Spleen (tissue), 11 donors: ENCODE data around the gene NTNG1. TPM values are rescaled to one million over a fixed set of nuclear protein-coding genes. Genes with fewer than 3 reads are reported as not detected.

ENCODE experiments used
- DNase-seq: peaks from one replicate; pipeline ENCODE4 v3.0.0-alpha.2; 2020
- H3K27ac ChIP-seq, 8 donors: fragments of 200-600 bp; sonication (generic) in 7 of 8; 1 replicate in 4 of 8; 2 replicates in 4 of 8; pipeline versions ENCODE4 v1.5.0 to v1.8.0; 2016 to 2021; ENCODE audit warnings: inconsistent platforms in 4 of 8, mild to moderate bottlenecking in 4 of 8, moderate library complexity in 1 of 8
- H3K27me3 ChIP-seq, 7 donors: fragments of 200-600 bp; sonication (generic) in 6 of 7; replicated peaks in 1 of 7; 1 replicate in 4 of 7; 2 replicates in 3 of 7; pipeline versions ENCODE4 v1.5.0 to v1.8.0; 2016 to 2021; ENCODE audit warnings: inconsistent platforms in 3 of 7, mild to moderate bottlenecking in 1 of 7
- H3K36me3 ChIP-seq, 6 donors: fragments of 200-600 bp; sonication (generic) in 5 of 6; 1 replicate in 4 of 6; 2 replicates in 2 of 6; pipeline versions ENCODE4 v1.5.0 to v1.8.0; 2016 to 2021; ENCODE audit warnings: inconsistent platforms in 2 of 6
- H3K4me1 ChIP-seq, 6 donors: fragments of 200-600 bp; sonication (generic) in 5 of 6; 1 replicate in 3 of 6; 2 replicates in 3 of 6; pipeline versions ENCODE4 v1.5.0 to v1.8.0; 2016 to 2021; ENCODE audit warnings: inconsistent platforms in 3 of 6
- H3K4me3 ChIP-seq, 8 donors: fragments of 200-600 bp; sonication (generic) in 7 of 8; 1 replicate in 4 of 8; 2 replicates in 4 of 8; pipeline versions ENCODE4 v1.5.0 to v1.8.0; 2016 to 2021; ENCODE audit warnings: inconsistent platforms in 4 of 8, mild to moderate bottlenecking in 4 of 8, moderate library complexity in 2 of 8
- H3K9me3 ChIP-seq, 8 donors: fragments of 200-600 bp; sonication (generic) in 7 of 8; 1 replicate in 4 of 8; 2 replicates in 4 of 8; pipeline versions ENCODE4 v1.5.0 to v1.8.0; 2016 to 2021; ENCODE audit warnings: inconsistent platforms in 4 of 8
- CTCF ChIP-seq, 11 experiments: fragments of 200-600 bp in 7 of 11; fragments of 450-650 bp in 4 of 11; sonication (generic) in 4 of 11; IDR thresholded peaks in 8 of 11; conservative IDR thresholded peaks in 3 of 11; 1 replicate in 7 of 11; 2 replicates in 4 of 11; pipeline versions ENCODE4 v1.4.0 to v1.8.0; 2016 to 2021; ENCODE audit warnings: antibody characterized with exemption in 11 of 11, inconsistent platforms in 4 of 11, mild to moderate bottlenecking in 1 of 11
- POLR2A ChIP-seq, 3 donors: fragments of 450-650 bp; IDR thresholded peaks; one replicate each; pipeline ENCODE4 v1.5.1; 2017; ENCODE audit warnings: antibody characterized with exemption in 3 of 3, mild to moderate bottlenecking in 1 of 3
- POLR2AphosphoS5 ChIP-seq, 3 donors: sonication (generic); formaldehyde crosslinking; IDR thresholded peaks; one replicate each; pipeline ENCODE4 v1.5.1; 2017; ENCODE audit warnings: antibody characterized with exemption in 3 of 3
- WGBS, 5 donors: extraction: QIAGEN DNeasy Blood & Tissue Kit in 3 of 5; methylation state at CpG; one replicate each; pipeline versions ENCODE4 v1.1.5 to v1.1.7; 2013 to 2018; 5-methylcytosine and 5-hydroxymethylcytosine counted together
- intact Hi-C: fragments of 100-400 bp; cut with DNase I; formaldehyde crosslinking; loops from one replicate; pipeline ENCODE4 v1.15.0; 2023; ENCODE audit warnings: low total_unique reads
- polyA plus RNA-seq, 3 donors: library from polyadenylated mRNA; stranded (reverse); fragments of 200-250 nt; gene quantifications; one replicate each; pipeline ENCODE4 v1.2.1, GENCODE V29; 2013
- total RNA-seq, 7 donors: library from RNA; depleted of rRNA in 3 of 7; stranded (reverse); fragments of >200 nt in 3 of 7; fragmentation: NEBNext Ultra II Directional in 4 of 7; extraction: Animal tissue kit (Norgen Biotek cat#: 25700) in 4 of 7; gene quantifications; one replicate each; pipeline versions ENCODE4 v1.1.0 to v1.2.1, GENCODE V29; 2016 to 2021
- donor health status: healthy with polysubstance abuse.
- donor health status: DM: no; HTN: no; CAD: no; lungs with moderate emphysema.
- donor health status: DM: no; HTN: no; CAD: no.
- donor health status: Bipolar disorder and iron deficiency.
- donor health status: healthy.
- donor health status: DM: no; HTN: no; CAD: no.
- donor health status: DM: yes; HTN: yes; CAD: no.

The NTNG1 gene
- total and polyA plus RNA-seq, 10 donors, result 0.11 to 2.0 (median 1.1) TPM

GRCh38 chr1:107138166-107138565 lies 2.7 kb upstream of the NTNG1 start:
- no peak overlapping the region for H3K4me3 ChIP-seq
- peaks cover 0 to 31% (median 27%) of the 10 kb centered on the region in 6 donors for H3K4me1 ChIP-seq
- no peak overlapping the region for H3K27ac ChIP-seq
- H3K9me3 ChIP-seq, result no peaks in the 10 kb centered on the region
- intact Hi-C loops, result no loop called here
- TF ChIP-seq POLR2A (IDR thresholded peaks at IDR 0.05) (no peak), POLR2AphosphoS5 (IDR thresholded peaks at IDR 0.05) (no peak), CTCF (IDR thresholded peaks at IDR 0.05 in 8 of 11, conservative IDR thresholded peaks at IDR 0.05 in 3 of 11) (no peak)
- H3K27me3 ChIP-seq, result peaks cover 0 to 45% (median 13%) of the 10 kb centered on the region in 7 donors
- H3K36me3 ChIP-seq, result no peaks in the 10 kb centered on the region
- DNase-seq, result no peak

- Histone ChIP-seq H3K27me3 (peaks cover 0 to 51% (median 13%) of the 10 kb centered on the region in 7 donors), H3K4me3 (no peak overlapping the region), H3K9me3 (no peaks in the 10 kb centered on the region), H3K4me1 (peaks cover 0 to 31% (median 27%) of the 10 kb centered on the region in 6 donors), H3K36me3 (no peaks in the 10 kb centered on the region), H3K27ac (no peak overlapping the region)
- no peak for DNase-seq
- TF ChIP-seq POLR2AphosphoS5 (IDR thresholded peaks at IDR 0.05) (no peak), CTCF (IDR thresholded peaks at IDR 0.05 in 8 of 11, conservative IDR thresholded peaks at IDR 0.05 in 3 of 11) (no peak), POLR2A (IDR thresholded peaks at IDR 0.05) (no peak)
- 85 to 98% (median 91%) methylated on average over 3 of the region's 3 CpGs for WGBS, 5 donors
- intact Hi-C loops, result no loop called here
These were observed 1.9 kb upstream of the NTNG1 start for GRCh38 chr1:107138767-107139445.

GRCh38 chr1:107139833-107140702 lies 771 bp upstream of the NTNG1 start:
- TF ChIP-seq CTCF (IDR thresholded peaks at IDR 0.05 in 8 of 11, conservative IDR thresholded peaks at IDR 0.05 in 3 of 11) (no peak), POLR2AphosphoS5 (IDR thresholded peaks at IDR 0.05) (peak in 1 of 3 donors; percentile 17)
- WGBS, 5 donors, result 1 to 4% (median 1%) methylated on average over 40 to 53 of the region's 53 CpGs
- intact Hi-C loops, result no loop called here

More at GRCh38 chr1:107139833-107140702, 771 bp upstream of the NTNG1 start:
- Histone ChIP-seq H3K27ac (no peak overlapping the region), H3K9me3 (no peaks in the 10 kb centered on the region), H3K4me3 (peak overlapping the region; percentile 11 to 77 (median 54)), H3K4me1 (peaks cover 0 to 31% (median 27%) of the 10 kb centered on the region in 6 donors), H3K36me3 (no peaks in the 10 kb centered on the region), H3K27me3 (peaks cover 0 to 52% (median 13%) of the 10 kb centered on the region in 7 donors)
- peak; percentile 81 for DNase-seq
